Erythroblast (primary cell): ENCODE results near the gene CRY1.

Experiments
- DNase-seq, 2 experiments: peaks; one replicate each; lab custom pipeline; 2025; lab: John Stamatoyannopoulos, UW
- GATA1 ChIP-seq: IDR thresholded peaks from 2 replicates; pipeline ENCODE4 v1.6.1; 2011; ENCODE audit warnings: low read depth, mild to moderate bottlenecking, control low read depth, low read length, moderate library complexity
- POLR2A ChIP-seq: IDR thresholded peaks from 2 replicates; pipeline ENCODE4 v1.6.1; 2011; ENCODE audit warnings: mild to moderate bottlenecking, low read length

The CRY1 gene

DNA sequence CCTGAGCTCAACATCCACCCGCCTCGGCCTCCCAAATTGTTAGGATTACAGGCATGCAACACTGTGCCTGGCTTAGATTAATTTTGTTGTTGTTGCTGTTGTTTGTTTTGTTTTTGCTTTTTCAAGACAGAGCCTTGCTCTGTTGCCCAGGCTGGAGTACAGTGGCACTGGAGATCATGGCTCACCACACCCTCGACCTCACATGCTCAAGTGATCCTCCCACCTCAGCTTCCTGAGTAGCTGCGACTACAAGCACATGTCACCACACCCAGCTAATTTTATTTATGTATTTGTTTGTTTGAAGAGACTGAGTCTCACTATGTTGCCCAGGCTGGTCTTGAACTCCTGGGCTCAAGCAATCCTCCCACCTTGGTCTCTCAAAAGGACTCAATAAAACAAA is 26.7 kb downstream of the CRY1 start:
- DNase-seq, result no peak
- TF ChIP-seq GATA1 (no peak), POLR2A (no peak)

DNA sequence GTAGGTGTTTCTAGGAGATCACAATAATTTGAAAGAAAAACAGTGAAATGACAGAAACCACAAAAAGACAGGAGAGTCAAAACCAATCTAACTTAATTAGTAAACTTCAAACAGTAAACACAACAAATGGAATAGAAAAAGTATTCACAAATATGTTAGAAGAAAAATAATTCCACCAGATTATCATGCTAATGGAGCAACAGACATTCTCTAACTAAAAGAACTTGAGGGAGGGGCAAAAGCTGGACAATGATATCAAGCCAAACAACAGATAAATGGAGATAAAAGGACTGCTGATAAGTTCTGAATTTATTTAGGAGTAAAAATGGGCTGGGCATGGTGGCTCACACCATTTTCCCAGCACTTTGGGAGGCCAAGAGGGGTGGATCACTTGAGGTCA is 28.7 kb downstream of the CRY1 start:
- DNase-seq, result no peak

DNA sequence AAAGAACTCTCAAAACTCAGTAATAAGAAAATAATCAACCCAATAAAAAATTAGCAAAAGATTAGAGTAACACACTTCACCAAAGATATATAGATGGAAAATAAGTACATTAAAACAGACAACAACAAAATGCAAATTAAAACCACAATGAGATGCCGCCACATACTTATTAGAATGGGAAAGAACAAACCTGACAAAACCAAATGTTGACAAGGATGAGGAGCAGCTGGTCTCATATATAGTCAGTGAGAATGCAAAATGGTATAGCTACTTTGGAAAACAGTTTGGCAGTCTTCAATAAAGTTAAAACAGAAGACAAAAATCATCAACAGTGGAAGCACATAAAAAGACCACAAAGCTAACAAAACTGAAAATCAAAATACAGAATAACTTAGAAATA is 29.1 kb downstream of the CRY1 start:
- DNase-seq, result no peak
- TF ChIP-seq POLR2A (no peak), GATA1 (no peak)

More for the DNA sequence above, 28.7 kb downstream of the CRY1 start:
- TF ChIP-seq GATA1 (no peak), POLR2A (no peak)

DNA sequence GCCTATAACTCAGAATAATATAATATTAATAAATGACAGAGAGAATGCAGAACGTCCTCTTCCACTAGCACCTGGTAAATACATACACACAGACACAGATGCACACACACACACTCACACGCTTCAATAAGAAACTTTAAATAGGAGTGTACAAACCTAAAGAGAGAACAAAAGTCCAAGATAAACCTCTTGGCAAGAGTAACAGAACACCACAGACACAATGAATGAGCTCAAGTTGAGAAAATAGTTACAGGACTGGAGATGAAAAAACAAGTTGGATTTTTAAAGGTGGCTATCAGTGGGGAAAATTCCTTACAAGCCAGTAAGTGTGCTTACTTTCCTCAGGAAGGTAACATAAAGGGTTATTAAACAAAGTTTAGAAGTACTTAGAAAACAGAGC is 35.2 kb downstream of the CRY1 start:
- DNase-seq, result no peak
- TF ChIP-seq POLR2A, result no peak
- TF ChIP-seq GATA1, result no peak

DNA sequence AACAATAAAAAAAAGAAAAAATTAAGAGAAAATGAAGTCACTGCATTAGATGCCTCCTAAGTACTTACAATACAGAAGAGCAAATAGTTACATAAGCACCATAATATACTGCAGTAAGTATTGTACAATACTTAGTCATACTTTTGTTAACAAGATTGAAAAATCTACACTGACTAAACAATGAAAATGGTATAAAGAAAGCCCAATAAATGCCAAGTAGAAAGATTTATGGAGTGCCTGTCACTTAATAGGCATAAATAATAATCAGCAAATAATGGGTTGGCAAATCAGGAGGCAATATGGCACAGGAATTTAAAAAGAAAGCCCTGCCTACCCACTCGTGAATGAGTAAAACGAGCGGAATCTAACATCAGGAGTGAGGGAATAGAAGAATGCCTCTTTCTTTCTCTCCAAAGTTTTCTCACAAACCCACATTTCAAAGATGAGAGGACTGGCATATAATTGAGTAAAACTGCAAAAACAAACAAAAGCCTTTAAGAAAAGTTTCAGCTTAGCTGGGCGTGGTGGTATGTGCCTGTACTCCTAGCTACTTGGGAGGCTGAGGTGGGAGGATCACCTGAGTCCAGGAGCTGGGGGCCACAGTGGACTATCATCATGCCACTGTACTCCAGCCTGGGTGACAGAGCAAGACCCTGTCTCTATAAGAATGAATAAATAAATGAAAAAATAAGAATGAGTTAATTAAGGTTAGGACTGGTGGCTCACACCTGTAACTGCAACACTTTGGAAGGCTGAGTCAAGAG is 36.1 kb downstream of the CRY1 start:
- TF ChIP-seq POLR2A (no peak), GATA1 (no peak)
- DNase-seq, result no peak

DNA sequence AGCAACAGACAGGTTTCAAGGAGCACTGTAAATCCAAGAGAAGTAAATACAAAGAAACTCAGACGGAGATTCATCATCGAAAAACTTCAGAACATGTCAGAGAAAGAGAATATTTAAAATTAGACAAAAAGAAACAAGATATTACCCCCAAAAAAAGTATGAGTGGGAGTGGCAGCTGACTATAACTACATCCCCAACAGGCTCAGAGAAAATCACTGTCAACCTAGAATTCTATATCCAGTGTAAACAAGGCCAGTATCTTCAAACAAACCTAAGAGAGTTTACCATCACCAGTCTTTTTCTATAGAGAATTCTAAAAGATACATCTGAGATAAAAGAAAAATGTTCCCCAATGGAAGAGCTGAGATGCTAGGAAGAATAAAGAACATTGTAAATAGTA is 39.6 kb downstream of the CRY1 start:
- no peak for DNase-seq
- no peak for TF ChIP-seq POLR2A
- no peak for TF ChIP-seq GATA1

DNA sequence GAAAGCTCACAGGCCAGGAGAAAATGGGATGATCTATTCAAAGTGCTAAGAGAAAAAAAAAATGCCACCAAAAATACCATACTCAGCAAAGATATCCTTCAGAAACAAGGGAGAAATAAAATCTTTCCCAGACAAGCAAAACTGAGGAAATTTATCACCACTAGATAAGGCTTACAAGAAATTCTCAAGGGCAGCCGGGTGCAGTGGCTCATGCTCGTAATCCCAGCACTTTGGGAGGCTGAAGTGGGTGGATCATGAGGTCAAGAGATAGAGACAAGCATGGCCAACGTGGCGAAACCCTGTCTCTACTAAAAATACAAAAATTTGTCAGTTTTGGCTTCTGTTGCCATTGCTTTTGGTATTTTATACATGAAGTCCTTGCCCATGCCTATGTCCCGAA is 48.2 kb downstream of the CRY1 start:
- no peak for DNase-seq
- TF ChIP-seq GATA1 (no peak), POLR2A (no peak)

DNA sequence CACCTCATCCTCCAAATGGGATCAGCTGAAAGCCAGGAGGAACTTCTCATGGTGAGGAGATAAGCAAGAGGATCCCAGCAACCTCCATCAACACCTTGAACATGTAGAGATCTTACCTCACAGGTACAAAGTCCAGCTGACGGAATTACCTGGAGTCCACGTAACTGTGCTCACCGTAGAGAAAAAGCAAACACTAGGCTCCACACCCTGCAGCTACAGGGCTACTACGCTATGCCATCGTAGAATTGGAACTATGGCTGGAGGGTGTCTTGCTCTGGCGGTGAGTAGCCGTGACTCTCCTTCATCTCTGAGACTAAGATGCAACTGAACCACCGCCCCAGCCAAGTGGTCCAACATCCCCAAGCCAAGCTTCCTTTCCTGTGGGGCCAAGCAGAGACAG is 50.5 kb downstream of the CRY1 start:
- no peak for DNase-seq
- TF ChIP-seq GATA1 (no peak), POLR2A (no peak)

DNA sequence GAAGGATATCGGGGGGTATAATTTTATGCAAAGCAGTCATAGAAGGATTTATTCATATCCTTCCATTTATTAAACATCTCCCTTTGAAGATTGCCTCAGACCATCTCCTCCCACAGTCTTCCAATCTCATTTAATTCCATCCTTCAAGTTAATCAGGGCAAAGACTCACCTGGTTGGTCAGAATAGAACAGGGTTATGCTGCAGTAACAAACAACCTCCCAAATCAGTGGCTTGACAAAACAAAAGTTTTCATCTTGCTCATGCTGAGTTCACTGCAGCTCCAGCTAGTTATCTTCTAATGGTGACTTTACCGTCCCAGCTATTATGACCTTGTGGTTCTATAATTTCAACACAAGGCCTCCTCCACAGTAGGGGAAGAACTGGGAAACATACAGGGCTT is 57.6 kb downstream of the CRY1 start:
- TF ChIP-seq POLR2A, result no peak
- no peak for TF ChIP-seq GATA1
- DNase-seq, result no peak

DNA sequence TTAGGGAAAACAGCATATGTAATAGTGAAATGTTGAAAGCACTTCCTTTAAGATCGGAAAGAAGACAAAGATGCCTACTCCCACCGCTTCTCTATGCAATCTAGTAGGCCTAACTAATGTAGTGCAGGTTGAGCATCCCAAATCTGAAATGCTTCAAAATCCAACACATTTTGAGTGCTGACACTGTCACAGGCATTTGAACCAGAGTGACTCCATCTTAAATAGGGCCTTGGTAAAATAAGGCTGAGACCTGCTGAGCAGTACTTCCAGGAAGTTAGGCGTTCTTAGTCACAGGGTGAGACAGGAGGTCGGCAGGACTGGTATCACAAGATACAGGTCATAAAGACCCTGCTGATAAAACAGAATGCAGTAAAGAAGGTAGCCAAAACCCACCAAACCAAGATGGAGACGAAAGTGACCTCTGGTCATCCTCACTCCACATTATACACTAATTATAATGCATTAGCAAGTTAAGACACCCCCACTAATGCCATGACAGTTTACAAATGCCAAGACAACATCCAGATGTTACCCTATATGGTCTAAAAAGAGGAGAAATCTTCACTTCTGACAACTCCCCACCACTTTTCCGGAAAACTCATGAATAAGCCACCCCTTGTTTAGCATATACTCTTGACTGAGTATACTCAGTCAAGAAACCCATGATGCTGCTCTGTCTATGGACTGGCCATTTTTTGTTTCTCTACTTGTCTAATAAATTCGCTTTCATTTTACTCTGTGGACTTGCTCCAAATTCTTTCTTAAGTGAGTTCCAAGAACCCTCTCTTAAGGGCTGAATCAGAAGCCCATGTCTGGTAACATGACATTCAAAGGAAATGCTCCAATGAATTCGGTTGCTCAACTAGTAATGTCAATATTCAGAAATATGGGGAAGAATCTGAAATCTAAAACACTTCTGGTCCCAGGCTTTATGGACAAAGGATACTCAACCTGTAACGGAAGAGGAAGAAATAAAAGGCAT is 59.3 kb downstream of the CRY1 start:
- DNase-seq, result no peak
- TF ChIP-seq GATA1, result no peak
- no peak for TF ChIP-seq POLR2A

DNA sequence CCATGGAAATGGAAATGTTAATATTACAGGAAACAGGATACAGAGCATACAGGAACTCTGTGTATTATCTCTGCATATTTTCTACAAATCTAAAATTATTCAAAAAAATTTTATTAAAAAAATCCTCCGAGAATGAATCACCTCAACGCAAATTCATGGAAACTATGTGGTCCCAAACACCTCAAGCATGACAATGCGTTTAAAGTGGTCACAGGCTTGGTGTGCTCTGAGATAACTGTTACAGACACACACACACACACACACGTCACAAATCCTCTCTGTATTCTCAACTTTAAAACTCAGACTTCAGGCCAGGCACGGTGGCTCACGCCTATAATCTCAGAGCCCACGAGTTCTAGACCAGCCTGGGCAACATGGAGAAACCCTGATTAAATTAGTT is 61.1 kb downstream of the CRY1 start:
- TF ChIP-seq GATA1 (no peak), POLR2A (no peak)
- no peak for DNase-seq

DNA sequence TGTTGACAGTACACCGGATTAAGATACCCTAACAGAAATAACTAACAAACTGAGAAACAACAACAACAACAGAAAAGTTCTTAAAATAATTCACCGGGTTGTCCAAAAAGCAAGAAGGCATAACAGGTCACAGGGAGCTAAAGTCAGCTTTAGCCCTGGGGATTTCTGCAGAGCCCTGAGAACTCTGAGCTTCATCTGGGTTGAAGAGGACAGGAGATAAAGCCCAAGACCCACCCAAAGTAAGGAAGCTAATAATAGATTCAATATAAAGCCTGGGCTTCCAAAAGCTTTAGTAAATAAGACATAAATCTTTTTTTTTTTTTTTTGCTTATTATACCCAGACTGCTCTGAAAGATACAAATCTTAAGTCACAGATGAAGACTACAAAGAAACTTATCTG is 62.3 kb downstream of the CRY1 start:
- no peak for DNase-seq
- TF ChIP-seq GATA1 (no peak), POLR2A (no peak)

DNA sequence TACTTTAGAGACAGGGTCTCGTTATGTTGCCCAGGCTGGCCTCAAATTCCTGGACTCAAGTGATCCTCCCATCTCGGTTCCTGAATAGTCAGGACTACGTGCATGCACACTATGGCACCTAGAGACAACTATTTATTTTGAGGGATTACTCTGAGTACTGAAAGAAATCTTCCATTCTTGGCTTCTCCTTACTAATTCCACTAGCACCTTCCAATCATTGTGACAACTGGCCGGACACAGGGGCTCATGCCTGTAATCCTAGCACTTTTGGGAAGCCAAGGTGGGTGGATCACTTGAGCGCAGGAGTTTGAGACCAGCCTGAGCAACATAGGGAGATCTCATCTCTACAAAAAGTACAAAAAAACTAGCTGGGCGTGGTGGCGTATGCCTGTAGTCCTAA is 64.3 kb downstream of the CRY1 start:
- TF ChIP-seq GATA1 (no peak), POLR2A (no peak)
- no peak for DNase-seq

DNA sequence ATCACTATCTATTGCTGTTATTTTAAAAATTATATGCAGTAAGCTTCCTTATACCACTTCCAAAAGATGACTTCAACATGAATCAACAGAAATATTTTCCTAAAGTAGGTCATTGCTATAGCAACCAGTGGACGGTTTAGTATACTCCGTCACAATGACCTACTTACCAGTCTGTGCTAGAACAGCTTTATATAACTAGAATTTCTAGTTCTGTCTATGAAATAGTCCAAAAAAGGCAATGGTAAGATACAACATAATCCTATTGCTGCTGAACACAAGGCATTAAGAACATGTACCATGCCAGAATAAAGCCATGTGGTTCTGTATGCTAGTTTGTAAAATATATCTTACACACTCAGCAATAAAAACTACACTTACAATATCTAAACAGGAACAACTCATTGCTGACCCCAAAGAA is 65.7 kb downstream of the CRY1 start:
- no peak for TF ChIP-seq POLR2A
- TF ChIP-seq GATA1, result no peak
- DNase-seq, result peak in 1 of 2 experiments; percentile 20
